ENCODE results near the gene CCR9. TPM values are rescaled to one million over a fixed set of nuclear protein-coding genes. Genes with fewer than 3 reads are reported as not detected.

Gene CCR9
- total RNA-seq, result under 1 TPM; 0.20 TPM

- ChIA-PET POLR2A (no interaction called here), CTCF (interaction anchor here (2.7 kb wide), 1 partner anchor 43 kb away, joined by 15 read pairs; no protein-coding TSS in a partner anchor)
- Mint-ChIP-seq H3K27ac (no peak within 1 kb of the TSS), H3K27me3 (peaks cover 34% of the 10 kb centered on the region), H3K4me3 (no peak within 1 kb of the TSS), H3K36me3 (ENCODE audit: low read depth) (no peaks in the 10 kb centered on the region), H3K4me1 (ENCODE audit: low read depth) (peaks cover 25% of the 10 kb centered on the region), H3K9me3 (no peaks in the 10 kb centered on the region)
- intact Hi-C loops (cut with micrococcal nuclease), result no loop called here
- ATAC-seq, result no peak
- TF ChIP-seq, protein P1, sequence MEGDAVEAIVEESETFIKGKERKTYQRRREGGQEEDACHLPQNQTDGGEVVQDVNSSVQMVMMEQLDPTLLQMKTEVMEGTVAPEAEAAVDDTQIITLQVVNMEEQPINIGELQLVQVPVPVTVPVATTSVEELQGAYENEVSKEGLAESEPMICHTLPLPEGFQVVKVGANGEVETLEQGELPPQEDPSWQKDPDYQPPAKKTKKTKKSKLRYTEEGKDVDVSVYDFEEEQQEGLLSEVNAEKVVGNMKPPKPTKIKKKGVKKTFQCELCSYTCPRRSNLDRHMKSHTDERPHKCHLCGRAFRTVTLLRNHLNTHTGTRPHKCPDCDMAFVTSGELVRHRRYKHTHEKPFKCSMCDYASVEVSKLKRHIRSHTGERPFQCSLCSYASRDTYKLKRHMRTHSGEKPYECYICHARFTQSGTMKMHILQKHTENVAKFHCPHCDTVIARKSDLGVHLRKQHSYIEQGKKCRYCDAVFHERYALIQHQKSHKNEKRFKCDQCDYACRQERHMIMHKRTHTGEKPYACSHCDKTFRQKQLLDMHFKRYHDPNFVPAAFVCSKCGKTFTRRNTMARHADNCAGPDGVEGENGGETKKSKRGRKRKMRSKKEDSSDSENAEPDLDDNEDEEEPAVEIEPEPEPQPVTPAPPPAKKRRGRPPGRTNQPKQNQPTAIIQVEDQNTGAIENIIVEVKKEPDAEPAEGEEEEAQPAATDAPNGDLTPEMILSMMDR (IDR thresholded peaks at IDR 0.05), result no peak
- no peak for DNase-seq
Measured at GRCh38 chr3:45885979-45886705, at the start of gene CCR9. Gene CCR9 (plus strand): TSS chr3:45886543. CDS start chr3:45894934, 8,391 bp downstream.

DNA sequence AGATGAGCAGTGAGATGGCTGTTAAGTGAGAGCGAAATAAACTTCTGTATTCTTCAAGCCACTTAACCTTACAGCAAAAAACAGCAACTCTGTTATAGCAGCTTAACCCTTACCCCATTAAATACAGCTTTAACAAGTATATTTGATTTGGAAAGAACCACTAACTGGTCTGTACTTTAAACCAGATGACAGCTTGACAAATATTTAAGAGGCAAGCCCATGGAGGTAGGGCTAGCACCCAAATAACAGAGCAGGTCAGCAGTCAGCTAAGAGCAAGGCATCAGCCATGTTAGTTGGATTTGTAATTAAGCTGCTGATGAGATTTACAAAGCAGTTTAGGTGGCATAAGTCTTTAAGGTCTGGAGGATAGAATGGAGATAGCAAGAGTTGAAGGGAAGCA lies 47.9 kb upstream of the CCR9 start:
- no peak for ATAC-seq
- ChIA-PET POLR2A (no interaction called here), CTCF (no interaction called here)
- peaks cover 4% of the 10 kb centered on the region for H3K36me3 Mint-ChIP-seq (ENCODE audit: low read depth)
- peaks cover 15% of the 10 kb centered on the region for H3K4me1 Mint-ChIP-seq (ENCODE audit: low read depth)
- no peaks in the 10 kb centered on the region for H3K27me3 Mint-ChIP-seq
- intact Hi-C loops (cut with micrococcal nuclease), result no loop called here
- no peak overlapping the region for H3K27ac Mint-ChIP-seq
- no peaks in the 10 kb centered on the region for H3K9me3 Mint-ChIP-seq
- TF ChIP-seq, protein P1 (IDR thresholded peaks at IDR 0.05), result no peak
- H3K4me3 Mint-ChIP-seq, result no peak overlapping the region
- DNase-seq, result no peak

GRCh38 chr3:45841420-45841756 lies 45.0 kb upstream of the CCR9 start:
- TF ChIP-seq, protein P1 (IDR thresholded peaks at IDR 0.05), result no peak
- ChIA-PET POLR2A (interaction anchor here (0.9 to 1.1 kb wide), 4 partner anchors 9 to 70 kb away, joined by 3 read pairs; no protein-coding TSS in a partner anchor), CTCF (interaction anchor here (0.8 to 2.0 kb wide), 9 partner anchors 15 to 237 kb away, joined by 3 to 11 read pairs (median 3); no protein-coding TSS in a partner anchor)
- Mint-ChIP-seq H3K9me3 (no peaks in the 10 kb centered on the region), H3K4me3 (peak overlapping the region; percentile 90), H3K27me3 (no peaks in the 10 kb centered on the region), H3K4me1 (ENCODE audit: low read depth) (peaks cover 15% of the 10 kb centered on the region), H3K36me3 (ENCODE audit: low read depth) (no peaks in the 10 kb centered on the region), H3K27ac (peak overlapping the region; percentile 83)
- intact Hi-C loops (cut with micrococcal nuclease), result loop anchor here (5.0 kb wide), 1 partner anchor 79 kb away; no protein-coding TSS in a partner anchor
- DNase-seq (no peak), ATAC-seq (peak; percentile 48)

DNA sequence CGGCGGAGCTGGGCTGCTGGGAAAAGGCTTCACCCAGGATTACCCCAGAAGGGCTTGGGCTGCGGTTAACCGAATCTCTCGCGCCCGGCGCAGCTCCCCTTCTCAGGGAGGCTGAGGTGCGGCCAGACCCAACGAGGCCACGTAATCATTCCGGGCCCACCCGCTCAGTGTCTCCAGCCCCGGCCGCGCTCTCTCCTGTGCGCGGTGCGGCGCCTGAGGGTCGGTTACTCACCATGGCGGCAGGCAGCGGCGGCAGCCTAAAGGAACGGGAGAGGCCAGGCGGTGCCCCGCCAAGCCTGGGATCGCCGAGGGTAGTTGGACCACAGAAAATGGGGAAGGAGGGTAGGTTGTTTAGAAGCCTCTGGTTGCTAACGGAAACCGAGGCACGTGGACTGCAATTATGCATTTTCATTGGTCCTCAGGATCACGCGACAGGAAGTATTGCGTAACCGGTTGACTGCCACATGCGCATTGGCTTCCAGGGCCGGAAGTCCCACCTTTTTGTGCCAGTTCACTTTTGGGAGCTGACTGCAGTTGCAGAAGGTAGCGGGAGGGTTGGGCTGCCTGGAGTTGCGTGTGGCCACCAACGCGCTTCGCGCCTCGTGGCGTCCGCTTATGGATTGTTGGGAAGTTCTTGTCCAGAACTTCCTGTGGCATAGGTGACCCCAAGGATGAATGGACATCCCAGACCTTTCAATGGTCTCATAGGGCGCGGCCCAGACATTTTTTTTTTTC lies 44.4 kb upstream of the CCR9 start, which contains the start of gene LZTFL1:
Gene LZTFL1, minus strand, starts transcription at position 363 of the 735 bp plus-strand sequence. Its CDS starts 128 bp downstream, at position 235.
- POLR2A ChIA-PET, result interaction anchor here (0.7 to 1.1 kb wide), 5 partner anchors 9 to 174 kb away, joined by 3 to 4 read pairs (median 3); partner anchors contain the start of gene CXCR6
- peak; percentile 87 for ATAC-seq

More for the DNA sequence above, 44.4 kb upstream of the CCR9 start, which contains the start of gene LZTFL1:
- intact Hi-C loops (cut with micrococcal nuclease), result loop anchor here (5.0 kb wide), 1 partner anchor 80 kb away; no protein-coding TSS in a partner anchor
- TF ChIP-seq, protein P1 (IDR thresholded peaks at IDR 0.05), result no peak
- CTCF ChIA-PET, result interaction anchor here (0.8 to 2.0 kb wide), 8 partner anchors 9 to 237 kb away, joined by 3 to 11 read pairs (median 4); no protein-coding TSS in a partner anchor
- Mint-ChIP-seq H3K4me1 (ENCODE audit: low read depth) (peaks cover 15% of the 10 kb centered on the region), H3K27me3 (no peaks in the 10 kb centered on the region), H3K9me3 (no peaks in the 10 kb centered on the region), H3K4me3 (peak within 1 kb of the TSS; percentile 90), H3K27ac (peak within 1 kb of the TSS; percentile 83), H3K36me3 (ENCODE audit: low read depth) (no peaks in the 10 kb centered on the region)
- DNase-seq, result peak; percentile 95
